HG03457 (cell line): ENCODE measurements around the gene DAPK1.

ENCODE experiments used
- ATAC-seq: cut with Tn5 transposase; IDR thresholded peaks from one replicate; pipeline ENCODE4 v1.9.1; 2021; ENCODE audit warnings: moderate number of reproducible peaks; ENCODE audit not compliant: unreplicated experiment

DAPK1 gene

DNA sequence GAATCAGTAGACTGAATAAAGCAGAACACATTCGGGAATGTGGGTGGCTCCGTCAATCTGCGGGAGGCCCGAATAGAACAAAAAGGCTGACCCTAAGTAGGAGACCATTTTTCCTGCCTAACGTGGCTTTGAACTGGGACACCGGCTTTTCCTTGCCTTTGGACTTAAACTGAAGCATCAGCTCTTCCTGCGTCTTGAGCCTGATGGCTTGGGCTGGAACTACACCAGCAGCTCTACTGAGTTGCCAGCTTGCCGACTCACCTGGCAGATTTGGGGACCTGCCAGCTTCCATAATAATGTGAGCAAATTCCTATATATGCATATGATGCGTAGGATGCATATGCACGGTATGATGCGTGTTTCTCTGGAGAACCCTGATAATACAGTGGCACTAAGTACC is 111.3 kb downstream of the DAPK1 start:
- no peak for ATAC-seq

DNA sequence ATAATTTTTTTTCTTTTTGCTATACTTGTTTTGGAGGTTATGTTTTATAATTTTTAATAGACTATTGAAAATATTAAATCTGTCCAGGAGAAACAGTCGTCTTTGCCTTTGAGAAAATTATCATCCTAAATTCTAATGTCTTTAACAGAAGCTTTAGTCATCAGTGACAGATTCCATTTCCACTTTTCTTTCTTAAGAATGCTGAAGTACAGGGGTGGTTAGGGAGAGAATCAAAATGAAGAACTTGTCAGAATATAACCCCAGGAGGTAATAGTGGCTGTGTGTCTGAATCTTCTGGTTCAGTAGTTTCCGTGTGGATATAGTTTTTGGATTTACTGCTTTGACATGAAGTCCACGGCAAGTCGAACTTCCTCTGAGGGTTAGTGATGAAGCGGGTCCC is 111.8 kb downstream of the DAPK1 start:
- no peak for ATAC-seq

DNA sequence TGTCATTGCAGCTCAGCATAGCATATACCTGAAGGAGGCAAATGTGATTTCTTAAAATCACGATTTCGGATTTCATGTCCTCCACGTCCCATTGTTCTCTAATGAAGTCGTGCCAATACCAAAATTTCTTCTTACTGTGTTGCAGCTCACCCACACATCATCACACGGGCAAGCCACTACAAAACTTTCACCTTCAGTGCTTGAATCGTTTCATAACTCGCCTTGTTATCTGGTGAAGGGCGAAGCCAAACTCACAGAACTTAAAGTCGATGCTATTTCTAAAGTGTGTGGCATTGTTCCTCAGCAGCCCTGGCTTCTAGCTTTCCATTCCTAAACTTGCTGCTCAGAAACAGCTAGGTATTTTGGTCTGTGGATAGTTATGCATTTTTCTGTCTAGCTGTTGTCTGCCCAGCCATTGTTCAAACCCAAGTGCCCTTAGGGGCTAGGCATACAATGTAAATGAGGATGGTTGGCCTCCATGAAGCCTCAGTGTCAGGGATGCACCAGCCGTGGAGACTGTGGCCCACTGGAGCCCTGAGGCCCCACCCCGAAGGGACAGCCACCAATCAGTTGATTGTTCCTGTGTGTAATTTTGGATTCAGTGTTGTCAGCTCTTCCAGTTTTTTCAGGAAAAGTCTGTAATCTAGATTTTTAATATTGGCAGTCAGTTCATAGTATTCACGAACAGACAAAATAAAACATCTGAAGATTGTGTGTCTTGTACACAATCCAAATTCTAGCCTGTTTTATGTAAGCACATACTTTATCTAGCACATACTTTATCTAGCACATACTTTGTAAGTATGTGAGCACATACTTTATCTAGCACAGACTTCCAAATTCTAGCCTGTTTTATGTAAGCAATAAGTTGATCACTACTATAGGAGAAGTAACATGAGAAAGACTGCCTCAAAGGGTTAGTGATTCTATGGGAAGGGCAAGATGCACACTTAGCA is 112.8 kb downstream of the DAPK1 start:
- no peak for ATAC-seq

DNA sequence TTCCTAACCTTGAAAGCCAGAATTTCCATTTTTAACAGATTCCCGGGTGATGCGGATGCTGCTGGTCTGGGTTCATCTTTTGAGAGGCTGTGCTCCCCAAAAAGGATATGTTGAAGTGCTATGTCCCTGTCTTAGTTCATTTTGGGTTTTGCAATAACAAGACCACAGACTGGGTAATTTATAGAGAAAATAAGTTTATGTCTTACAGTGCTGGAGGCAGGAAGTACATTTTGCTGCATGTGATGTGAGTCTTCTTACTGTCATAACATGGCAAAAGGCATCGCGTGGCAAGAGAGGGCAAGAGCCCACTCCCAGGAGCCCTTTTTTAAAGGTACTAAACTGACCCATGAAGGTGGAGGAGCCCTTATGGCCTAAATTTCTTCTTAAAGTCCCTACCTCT is 114.1 kb downstream of the DAPK1 start:
- no peak for ATAC-seq

DNA sequence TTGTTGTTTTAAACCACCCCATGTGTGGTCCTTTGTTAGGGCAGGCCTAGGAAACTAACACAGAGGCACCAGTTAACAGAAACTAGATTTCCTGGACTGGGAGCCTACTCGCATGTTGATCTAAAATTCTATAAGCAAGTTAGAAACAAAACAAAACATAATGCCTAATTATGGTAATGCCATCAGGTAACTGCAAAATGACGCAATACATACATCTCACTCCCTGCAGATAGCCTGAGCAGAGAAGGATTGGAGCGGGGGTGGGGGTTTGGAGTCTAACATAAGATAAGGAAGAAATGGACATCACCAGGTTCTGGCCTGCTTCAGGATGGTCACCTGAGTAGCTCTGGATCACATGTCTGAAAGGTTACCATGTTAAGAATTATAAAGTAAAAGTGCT is 114.9 kb downstream of the DAPK1 start:
- no peak for ATAC-seq

DNA sequence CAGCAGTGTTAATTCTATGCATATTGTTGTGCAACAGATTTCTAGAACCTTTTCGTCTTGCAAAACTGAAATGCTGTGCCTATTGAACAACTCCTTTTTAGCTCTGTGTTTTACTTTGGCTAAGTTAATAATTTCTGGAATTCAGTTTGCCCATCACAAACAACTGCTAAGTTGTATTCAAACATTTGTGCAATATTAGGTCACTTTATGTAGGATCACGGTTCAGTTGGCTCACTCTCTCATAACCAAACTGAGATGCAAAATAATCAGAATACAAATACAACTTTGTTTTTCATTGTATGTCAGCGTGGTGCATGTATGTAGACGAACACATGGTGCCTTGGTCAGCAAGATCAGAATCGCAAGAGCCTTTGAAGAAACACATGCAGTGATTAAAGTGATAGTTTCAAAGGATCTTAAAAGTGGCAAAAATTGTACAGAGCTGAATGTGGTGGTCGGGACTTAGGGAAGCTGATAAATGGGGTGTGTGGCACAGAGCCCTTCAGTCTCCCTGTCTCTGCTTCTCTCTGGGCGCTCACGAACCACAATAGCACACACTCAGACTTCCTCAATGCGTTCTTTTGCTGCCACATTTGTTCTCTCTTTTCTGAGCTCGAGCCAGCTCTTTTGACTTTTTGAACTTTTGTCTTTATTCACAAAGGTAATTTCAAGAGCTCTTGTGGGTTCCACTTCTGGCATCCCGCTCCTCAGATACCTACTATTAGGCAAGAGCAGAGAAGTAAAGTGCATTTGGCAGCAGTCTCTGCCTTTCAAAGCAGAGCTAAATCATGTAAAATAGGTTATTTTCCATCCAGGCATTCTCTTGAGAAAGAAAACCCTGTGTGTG is 115.8 kb downstream of the DAPK1 start:
- no peak for ATAC-seq

DNA sequence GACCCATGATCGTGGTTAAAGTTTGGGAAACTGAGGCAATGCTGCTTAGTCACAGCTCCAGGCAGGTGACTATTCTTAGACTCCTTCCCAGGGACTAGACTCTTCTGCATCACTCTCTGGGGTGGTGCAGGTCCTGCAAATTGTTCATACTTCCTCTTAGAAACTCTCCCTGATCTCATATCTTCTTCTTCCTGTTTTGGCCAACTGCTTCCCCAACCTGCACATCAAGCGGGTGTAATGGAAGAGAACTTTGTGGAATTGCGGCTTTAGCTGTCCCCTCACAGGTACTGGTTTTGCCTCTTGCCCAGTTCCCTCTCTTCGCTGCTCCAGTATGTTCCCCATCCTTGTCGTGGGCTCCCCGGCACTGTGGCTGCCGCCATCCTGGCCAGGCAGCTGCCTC is 116.7 kb downstream of the DAPK1 start:
- ATAC-seq, result no peak

DNA sequence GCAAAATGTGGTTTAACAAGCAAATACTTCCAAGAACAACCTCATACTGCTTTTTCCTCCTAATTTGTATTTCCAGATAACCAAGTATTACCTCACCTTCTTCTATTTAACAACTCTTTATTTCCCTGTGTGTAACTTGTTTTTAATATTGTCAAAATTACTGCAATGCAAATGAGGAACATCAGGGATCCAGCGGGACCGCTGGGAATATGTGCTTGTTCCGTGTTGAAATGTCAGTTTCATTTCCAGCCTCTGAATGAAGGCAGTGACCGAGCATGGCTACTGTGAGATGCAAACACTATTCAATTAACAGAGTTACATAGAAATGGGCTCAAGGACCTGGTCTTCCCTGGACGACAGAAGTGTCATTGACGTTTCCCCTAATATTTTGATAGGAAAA is 117.5 kb downstream of the DAPK1 start:
- no peak for ATAC-seq

DNA sequence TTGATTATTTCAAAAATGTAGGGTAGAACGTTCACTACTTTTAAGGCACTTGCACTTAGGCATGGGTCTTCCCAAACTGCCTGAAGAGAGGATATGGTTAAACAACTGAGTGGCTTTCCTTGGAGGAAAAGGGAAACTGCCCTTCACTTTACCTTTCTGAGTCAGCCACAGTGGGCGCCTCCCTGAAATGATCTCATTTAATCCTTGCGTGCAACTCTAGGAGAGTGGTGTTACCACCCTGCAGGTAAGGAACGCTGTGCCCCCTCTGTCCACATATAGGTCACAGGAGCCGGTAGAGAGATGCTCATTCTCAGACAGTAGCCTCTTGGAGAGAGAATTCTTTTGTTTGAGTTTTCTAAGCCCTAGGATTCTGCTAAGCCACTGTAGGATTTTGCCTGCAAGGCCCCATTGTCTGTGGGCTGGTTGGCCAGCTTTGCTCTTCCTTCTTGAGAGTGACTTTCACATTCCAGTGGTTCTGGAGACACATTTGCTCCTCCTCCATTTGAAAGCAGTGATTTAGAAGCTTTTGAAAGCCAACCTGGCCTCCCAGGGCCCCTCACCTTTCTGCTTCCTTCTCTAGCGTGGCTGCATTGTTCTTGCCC is 118.0 kb downstream of the DAPK1 start:
- no peak for ATAC-seq

DNA sequence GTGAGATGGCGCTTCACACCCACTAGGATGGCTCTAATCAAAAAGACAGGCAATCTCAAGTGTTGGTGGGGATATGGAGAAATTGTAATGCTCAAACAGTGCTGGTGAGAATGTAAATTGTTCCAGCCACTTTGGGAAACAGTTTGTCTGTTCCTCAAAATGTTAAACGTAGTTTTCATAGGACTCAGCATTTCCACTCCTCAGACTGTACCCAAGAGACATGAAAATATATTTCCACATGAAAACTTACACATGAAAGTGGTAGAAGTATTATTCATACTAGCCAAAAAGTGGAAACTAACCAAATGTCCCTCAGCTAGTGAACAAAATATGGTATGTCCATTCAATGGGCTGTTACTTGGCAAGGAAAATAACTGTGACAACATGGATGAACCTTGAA is 120.6 kb downstream of the DAPK1 start:
- ATAC-seq, result no peak

DNA sequence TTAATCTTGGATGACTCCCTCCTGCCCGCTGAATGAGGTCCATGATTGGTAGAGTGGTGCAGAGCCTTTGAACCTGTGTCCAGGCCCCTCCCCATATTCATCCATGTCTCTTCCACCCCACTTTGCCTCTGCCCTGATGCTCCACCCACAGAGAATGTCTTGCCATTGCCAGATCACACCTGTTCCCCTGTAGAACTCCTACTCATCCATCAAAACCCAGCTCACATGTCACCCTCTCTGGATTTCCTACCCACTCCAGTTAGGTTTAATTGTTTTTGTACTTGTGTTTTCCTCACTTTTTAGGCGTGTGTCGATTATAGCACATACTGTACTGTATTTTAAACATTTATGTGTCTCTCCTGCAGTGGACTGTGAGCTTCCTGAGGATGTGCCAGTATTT is 121.3 kb downstream of the DAPK1 start:
- ATAC-seq, result no peak

DNA sequence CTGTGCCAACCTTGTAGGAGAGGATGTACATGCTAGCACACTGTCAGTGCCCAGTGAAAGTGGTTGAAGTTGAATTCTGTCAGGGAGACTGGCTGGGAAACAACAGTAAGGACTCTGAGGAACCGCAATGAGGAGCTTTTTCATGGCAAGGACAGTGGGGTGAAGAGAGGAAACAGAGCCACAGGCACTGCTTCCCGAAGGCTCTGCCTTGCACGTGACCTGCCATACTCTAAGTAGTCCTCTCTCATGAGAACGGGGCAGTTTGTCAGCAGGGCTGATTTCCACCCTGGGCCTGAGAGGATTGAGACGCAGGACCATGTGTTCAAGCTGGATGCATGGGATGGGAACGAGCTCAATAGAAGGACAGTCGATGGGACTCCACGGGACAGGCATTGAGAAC is 121.7 kb downstream of the DAPK1 start:
- no peak for ATAC-seq

DNA sequence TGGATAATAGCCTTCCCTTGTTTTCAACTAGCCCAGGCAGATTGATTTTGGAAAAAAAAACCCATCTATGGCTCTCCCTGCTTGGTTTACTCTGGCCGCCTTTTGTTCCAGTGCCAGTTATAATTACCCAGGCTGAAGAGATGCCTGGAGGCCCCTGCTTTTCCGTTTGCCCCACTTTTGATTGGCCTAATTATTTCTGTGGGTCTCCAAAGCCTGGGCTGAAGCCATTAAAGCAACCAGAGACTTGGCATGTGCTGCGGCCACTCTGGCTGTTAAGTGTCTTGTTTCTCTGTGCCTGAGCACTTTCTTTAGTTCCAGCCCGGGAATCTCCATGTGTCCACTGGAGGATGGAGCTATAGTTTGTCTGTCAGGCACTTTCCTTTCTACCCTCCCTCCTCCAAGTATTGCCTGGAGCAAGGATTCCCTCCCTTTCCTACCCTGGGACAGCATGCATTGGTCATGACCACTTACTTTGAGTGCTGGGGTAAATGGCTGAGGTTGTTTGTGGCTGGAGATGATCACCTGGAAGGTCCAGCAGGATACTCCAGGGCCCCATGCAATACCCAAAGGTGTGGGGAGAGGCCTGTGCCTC is 123.2 kb downstream of the DAPK1 start:
- no peak for ATAC-seq

DNA sequence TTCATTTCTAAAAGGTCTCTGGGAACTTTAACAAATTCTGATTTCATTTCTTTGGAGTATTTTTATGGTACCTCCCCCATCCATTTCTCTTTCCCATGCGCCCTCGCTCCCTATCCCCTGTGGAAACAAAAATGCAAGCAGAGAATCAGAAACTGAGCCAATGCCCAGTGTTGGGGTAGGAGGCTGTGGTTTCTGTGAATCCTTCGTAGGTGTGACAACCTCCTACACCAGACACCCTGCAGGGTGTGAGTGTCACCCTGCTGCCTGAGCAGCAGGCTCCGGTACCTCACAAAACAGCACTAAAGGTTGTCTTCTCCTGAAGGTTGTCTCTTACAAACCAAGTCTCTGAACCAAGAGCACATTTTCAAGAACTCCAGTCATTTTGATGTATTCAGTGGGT is 124.4 kb downstream of the DAPK1 start:
- ATAC-seq, result no peak

DNA sequence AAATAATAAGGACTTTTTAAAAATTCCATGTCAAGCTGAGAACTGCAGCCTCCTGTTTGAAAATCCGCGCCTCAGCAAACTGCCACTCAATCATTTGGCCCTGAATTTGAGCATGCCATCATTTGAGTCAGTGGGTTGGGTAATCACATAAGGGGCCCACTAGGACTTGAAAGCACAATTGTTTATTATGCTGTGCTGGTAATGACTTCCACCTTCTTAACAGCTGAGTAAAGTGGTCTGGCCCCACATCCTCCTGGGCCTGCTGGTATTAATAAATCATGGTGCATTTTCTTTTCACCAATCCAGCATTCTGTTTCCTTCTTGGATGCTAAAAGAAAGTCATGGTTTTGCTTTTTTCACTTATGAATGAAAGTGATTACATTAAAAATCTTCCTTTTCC is 125.3 kb downstream of the DAPK1 start:
- no peak for ATAC-seq

DNA sequence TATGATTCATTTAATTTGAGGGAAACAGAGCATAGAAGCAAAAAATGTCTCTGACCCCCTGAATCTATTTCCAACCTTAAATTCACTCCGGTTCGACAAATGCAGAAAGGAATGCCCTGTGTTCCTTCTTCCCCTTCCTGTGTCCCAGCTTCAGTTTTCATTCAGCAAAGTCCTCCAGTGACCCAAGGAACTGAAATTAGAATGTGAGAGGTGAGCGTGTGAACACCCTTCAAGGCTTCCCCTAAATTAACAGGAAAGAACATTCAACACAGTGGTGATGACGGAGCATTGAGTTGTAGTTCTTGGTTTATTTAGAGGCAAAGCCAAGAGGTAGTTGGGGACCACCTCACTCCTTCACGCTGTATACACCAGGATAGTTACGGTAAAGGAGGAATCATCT is 130.7 kb downstream of the DAPK1 start:
- no peak for ATAC-seq

DNA sequence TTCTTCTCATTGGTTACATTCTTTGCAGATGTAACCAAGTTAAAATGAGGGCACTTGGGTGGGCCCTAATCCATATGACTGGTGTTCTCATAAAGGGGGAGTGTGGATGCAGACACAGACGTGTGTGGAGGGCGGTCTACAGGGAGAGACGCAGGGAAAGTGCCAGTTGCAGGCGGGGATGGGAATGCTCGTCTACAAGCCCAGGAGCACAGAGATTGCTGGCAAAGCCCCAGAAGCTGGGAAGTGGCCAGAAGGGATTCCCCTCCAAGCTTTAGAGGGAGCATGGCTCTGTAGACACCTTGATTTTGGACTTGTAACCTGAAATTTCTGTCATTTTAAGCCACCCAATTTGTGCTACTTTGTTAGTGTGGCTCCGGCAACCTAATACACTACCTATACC is 131.4 kb downstream of the DAPK1 start:
- no peak for ATAC-seq

DNA sequence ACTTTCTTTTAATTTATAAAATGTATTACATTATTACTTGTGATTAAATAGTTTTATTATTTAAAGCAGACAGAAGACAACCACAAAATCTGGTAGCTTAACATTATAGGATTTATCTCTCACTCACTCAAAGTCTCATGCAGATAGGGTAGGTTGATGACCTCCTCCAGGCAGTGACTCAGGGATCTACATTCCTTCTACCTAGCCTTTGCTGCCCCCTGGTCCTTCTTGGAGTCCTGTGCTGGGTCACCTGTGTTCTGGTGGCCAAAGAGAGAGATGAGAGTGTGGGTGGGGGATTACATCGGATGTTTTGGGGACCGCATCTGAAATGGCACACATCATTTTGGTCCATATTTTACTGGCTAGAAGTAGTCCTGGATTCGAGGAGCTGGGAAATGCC is 132.6 kb downstream of the DAPK1 start:
- no peak for ATAC-seq

DNA sequence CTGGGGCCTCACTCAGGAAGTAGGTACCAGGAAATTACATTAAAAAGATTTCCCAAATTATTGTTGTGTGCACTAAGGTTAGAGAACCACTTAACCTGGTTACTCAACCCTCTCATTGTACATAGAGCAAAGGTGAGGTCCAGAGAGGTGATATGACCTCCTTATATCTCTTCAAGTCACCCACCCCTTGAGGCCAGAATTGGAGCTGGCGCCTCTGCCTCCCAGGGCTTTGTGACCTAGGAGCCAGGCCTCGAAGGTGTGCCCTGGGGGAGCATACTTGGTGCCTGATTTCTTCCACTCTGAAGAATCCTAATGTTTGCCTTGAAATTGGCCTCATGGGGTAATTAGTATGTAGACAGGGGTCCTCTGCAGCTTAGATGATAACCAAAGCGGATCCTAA is 133.2 kb downstream of the DAPK1 start:
- ATAC-seq, result no peak

DNA sequence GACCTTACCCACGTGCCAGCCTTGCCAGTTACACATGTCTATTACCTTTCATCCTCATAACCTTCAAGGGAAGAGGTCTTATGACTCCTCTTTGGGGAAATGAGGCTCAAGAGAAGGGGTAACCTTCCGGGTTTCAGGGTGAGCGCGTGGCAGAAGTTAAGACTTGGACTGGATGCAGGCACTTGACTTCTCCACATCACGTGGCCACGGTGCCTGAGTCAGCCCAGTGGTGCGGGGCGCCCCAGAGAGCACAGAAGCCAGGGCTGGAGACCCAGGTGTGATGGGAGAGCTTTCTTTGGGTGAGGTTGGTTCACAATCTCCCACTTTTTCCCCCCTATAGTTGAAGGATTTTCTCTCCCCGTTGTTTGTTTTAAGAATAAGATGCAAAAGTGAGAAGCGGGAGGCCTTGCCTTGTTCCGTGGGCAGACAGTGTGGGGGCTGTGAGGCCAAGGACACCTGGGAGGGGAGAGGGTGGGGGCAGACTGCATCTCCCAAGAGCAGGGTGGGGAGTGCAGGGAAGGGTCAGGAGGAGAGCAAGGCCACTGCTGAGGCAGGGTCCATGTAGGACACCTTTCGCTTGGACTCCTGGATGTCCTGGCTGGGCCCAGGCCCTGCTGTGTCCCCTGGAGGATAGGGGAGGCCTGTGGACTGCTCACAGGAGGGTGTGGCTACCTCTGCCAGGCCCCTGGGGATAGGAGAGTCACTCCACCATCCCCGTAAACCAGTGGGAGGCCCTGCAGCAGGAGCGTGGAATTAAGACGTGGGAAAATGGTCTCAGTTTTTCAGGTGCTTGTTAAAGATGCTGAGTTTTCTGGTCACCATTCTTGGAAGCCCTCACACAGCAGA is 138.2 kb downstream of the DAPK1 start:
- no peak for ATAC-seq
